NCI-H1694 (cell line): ENCODE measurements around the gene BRD9.
"Not testable (repeated sequence)": the region's sequence is repeated elsewhere in the genome, so short reads cannot be mapped to it uniquely, and the experiment has no call there.

Experiments
- DNase-seq: peaks from one replicate; lab custom pipeline; 2025; lab: John Stamatoyannopoulos, UW

BRD9 gene

GRCh38 chr5:843926-844325 is 48.7 kb downstream of the BRD9 start:
- not testable (repeated sequence) for DNase-seq

- DNase-seq, result not testable (repeated sequence)
Measured at GRCh38 chr5:843371-843770, 49.2 kb downstream of the BRD9 start.

- not testable (repeated sequence) for DNase-seq
Measured at GRCh38 chr5:842402-843221, 50.0 kb downstream of the BRD9 start.

DNA sequence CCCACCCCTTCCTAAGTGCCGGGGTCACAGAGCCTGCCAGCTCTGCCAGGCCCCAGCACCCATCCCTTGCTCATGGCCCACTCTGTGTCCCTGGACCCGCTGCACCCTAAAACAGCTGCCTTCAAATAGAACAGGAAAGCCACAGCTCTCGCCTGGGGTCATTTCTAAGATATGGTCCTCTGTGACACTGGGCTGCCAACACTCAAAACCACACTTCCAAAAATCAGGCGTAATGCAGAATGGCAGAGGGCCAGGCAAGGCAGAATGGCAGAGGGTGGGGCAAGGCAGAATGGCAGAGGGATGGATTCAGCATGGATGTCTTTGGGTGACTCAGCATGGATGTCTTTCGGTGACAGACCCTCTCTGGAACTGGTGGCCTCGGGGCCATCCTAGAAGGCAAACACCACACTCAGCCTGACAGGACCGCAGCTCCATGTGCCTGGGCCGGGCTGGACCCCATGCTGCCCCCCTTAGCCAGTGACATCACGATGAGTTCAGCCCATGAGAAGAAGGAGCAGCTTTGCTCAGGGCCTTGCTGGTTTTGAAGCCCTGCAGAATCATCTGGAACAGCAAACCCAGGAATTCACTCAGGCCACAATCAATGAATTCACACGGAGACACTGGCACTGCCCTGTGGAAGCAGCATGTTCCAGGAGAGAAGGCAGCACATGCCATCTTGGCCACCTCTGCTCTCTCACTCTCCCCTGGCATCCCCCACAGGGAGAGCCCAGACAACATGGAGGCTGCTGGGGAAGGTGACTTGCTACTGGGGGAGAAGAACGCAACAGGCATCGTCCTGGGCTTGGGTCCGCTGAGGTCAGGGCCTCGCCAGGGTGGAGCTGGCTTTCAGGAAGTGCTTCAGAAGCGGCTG is 50.8 kb downstream of the BRD9 start:
- not testable (repeated sequence) for DNase-seq

- not testable (repeated sequence) for DNase-seq
Measured at GRCh38 chr5:840974-841435, 51.6 kb downstream of the BRD9 start.

- not testable (repeated sequence) for DNase-seq
Measured at GRCh38 chr5:840118-840973, 52.3 kb downstream of the BRD9 start.

- not testable (repeated sequence) for DNase-seq
Measured at GRCh38 chr5:838431-838851, 54.2 kb downstream of the BRD9 start.

- DNase-seq, result not testable (repeated sequence)
Measured at GRCh38 chr5:837621-838121, 54.9 kb downstream of the BRD9 start.

GRCh38 chr5:835933-836612 is 56.5 kb downstream of the BRD9 start:
- not testable (repeated sequence) for DNase-seq

- not testable (repeated sequence) for DNase-seq
Measured at GRCh38 chr5:834013-834412, 58.6 kb downstream of the BRD9 start.

GRCh38 chr5:828194-828593 is 64.4 kb downstream of the BRD9 start:
- not testable (repeated sequence) for DNase-seq

GRCh38 chr5:825544-825943 is 67.1 kb downstream of the BRD9 start:
- not testable (repeated sequence) for DNase-seq

- no peak for DNase-seq
Measured at GRCh38 chr5:821504-821903, 71.1 kb downstream of the BRD9 start.

DNA sequence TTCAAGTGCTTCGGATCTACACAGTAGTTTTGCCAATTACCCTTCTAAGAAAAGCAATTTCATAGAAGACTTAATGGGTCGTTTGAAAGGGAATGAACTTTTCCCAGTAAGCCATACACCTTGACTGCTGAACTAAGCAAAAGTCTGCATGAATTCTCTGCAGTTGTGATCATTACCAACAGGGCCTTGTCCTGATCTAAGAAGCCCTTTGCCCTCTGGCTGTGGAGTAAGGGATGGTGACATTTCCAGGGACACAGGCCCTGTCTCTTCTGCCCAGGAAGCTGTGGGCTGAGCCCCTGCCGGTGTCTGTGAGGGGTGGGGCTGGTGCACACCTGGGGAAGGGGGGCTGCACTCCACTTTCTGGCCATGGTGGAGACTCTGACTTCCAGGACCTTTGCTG is 72.4 kb downstream of the BRD9 start:
- no peak for DNase-seq

DNA sequence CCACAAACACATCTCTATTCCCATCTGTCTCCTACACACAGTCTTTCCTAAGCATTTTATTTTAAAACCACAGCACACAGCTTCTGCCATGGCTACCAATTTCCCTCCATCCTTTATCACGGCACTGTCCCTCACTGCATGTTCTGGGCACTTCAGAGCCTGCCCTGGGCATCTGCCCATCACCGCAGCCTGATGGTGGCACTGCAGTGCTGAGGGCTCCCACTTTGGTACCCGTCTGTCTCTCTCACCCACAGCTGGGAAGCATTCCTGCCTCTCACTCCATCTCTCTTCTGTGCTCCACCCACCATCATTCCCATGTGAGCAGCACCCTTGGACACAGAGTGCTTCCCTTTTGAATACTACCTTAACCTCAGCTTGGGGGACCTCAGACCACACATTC is 73.5 kb downstream of the BRD9 start:
- DNase-seq, result no peak

DNA sequence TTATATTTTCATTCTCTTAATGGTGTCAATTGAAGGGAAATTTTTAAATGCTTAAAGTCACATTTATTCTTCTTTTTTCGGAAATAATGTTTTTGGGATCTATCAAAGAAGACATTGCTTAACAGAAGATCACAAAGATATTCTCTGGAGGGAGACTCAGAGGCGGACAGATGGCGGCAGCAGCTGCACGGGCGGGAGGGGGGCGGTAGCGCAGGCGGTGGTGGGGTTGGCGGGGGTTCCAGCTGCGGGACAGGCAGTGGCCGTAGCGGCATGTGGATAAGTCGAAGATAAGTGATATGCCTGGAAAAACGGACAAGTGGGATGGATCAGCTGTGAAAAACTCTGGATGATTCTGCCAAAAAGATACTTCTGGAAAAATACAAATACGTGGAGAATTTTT is 76.4 kb downstream of the BRD9 start:
- DNase-seq, result no peak

DNA sequence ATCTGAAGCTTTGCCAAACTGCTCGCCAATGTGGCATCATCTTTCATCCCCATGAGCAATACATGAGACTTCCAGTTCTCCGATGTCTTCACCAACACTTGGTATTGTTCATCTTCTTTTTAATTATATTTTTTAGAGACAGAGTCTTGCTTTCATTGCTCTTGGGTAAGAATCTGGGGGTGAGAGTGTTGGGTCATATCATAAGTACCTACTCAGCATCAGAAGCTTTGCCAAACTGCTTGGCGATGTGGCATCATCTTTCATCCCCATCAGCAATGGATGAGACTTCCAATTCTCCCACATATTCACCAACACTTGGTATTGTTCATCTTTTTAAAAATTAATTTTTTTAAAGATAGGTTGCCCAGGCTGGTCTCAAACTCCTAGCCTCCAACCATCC is 77.2 kb downstream of the BRD9 start:
- DNase-seq, result no peak
